Measurements from ENCODE around the gene LIMCH1. TPM values are rescaled to one million over a fixed set of nuclear protein-coding genes. Genes with fewer than 3 reads are reported as not detected.
"Not testable (repeated sequence)": the region's sequence is repeated elsewhere in the genome, so short reads cannot be mapped to it uniquely, and the experiment has no call there.

The LIMCH1 gene
- total and polyA plus RNA-seq, 2 donors: 18.4 to 93.5 TPM

DNA sequence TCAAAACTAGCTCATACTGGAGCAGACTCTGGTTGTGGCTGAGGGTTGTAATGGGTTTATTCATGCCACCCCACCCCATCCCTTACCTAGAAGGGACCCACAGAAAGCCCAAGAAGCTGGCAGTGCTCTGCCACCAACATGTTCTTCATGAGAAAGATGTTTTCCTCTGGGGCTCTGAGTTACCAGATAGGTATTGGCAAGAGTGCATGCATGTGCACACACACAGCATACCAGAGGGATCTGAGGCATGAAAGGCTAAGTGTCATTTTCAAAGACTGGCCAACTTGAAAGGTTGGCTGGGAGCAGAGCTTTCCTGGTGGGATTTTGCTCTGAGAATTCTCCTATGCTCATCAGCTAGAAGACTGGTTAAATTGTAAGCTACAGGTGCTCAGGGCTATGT is 145.4 kb downstream of the LIMCH1 start:
- Histone ChIP-seq H3K27ac (ENCODE audit: low read depth) (no peak overlapping the region), H3K4me3 (ENCODE audit: low read depth, low read length) (no peak overlapping the region), H3K4me1 (ENCODE audit: insufficient read depth) (no peaks in the 10 kb centered on the region), H3K36me3 (ENCODE audit: insufficient read depth) (peaks cover 5% of the 10 kb centered on the region)
- DNase-seq (ENCODE audit: extremely low spot score): no peak

DNA sequence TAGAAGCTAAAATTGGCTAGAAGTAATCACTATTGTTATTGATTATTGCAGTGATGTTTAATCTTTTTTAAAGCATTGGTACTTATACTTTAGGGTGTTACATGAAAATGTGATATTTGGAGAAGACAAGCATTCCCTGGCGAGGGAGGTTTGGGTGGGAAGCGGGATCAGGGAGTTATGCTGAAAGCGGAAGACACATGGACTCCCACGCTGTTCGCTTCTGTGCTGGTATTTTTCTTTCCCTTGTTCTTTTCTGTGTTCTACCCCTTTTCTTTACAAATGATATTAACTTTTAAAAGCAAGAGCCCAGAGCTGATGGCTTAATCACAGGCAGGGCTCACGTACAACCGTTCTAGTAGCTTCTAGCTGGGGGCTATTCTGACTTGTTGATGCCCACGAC is 148.9 kb downstream of the LIMCH1 start:
- Histone ChIP-seq H3K4me1 (ENCODE audit: insufficient read depth) (no peaks in the 10 kb centered on the region), H3K4me3 (ENCODE audit: low read depth, low read length) (no peak overlapping the region), H3K36me3 (ENCODE audit: insufficient read depth) (peaks cover 10% of the 10 kb centered on the region), H3K27ac (ENCODE audit: low read depth) (no peak overlapping the region)
- 81% methylated on average over 8 of the region's 8 CpGs for WGBS
- DNase-seq (ENCODE audit: extremely low spot score): no peak

DNA sequence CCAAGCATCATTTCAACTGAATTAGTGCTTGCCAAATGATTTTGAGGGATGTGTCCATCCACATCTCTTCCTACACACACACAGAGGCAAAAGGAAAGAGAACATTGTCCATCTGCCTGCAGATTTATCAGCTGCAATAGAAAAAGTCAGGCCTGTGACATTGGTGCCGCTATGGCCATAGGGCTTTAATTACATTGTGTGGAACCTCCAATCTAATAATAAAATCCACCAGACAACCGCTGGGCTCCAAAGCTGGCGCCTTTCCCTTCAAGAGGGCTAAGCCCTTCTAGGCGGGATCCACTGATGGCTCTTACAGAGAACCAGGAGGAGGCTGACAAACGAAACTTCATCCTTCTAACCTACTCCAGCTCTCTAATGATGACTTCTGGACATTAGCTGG is 150.0 kb downstream of the LIMCH1 start:
- Histone ChIP-seq H3K4me3 (ENCODE audit: low read depth, low read length) (no peak overlapping the region), H3K36me3 (ENCODE audit: insufficient read depth) (peaks cover 9% of the 10 kb centered on the region), H3K4me1 (ENCODE audit: insufficient read depth) (no peaks in the 10 kb centered on the region), H3K27ac (ENCODE audit: low read depth) (no peak overlapping the region)
- DNase-seq (ENCODE audit: extremely low spot score): no peak
- 90% methylated on average over 5 of the region's 5 CpGs for WGBS

DNA sequence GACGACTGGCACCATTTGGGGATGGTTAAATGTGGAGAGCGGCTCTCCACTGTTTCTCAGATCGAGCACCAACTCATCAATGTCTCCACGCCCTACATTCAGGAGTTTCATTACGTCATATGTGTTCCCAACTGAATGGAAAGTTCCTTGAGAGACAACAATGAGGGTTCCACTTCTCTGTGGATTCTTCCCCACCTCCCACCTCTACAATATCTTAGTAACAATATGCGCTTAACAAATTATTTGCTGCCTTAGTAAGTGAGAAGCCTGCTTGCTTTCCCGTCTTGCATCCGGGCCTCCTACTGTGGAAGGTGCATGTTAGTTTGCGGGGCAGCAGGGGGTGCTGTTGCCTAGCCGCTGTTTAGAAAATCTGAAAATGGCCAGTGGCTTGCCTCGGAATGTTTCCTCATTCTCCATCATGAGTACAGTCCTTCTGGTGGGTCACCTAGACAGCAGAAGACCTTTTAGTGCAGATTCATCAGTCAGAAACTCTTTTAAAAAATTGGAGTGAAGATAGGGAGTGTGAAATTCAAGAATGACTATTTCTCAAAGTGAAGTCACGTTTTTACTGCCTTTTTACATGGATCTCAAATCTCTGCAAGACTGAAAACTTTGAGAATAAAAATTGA is 154.9 kb downstream of the LIMCH1 start:
- Histone ChIP-seq H3K4me1 (ENCODE audit: insufficient read depth) (no peaks in the 10 kb centered on the region), H3K4me3 (ENCODE audit: low read depth, low read length) (no peak overlapping the region), H3K36me3 (ENCODE audit: insufficient read depth) (peaks cover 5% of the 10 kb centered on the region), H3K27ac (ENCODE audit: low read depth) (no peak overlapping the region)
- WGBS: 49% methylated on average over 12 of the region's 12 CpGs
- no peak for DNase-seq (ENCODE audit: extremely low spot score)

DNA sequence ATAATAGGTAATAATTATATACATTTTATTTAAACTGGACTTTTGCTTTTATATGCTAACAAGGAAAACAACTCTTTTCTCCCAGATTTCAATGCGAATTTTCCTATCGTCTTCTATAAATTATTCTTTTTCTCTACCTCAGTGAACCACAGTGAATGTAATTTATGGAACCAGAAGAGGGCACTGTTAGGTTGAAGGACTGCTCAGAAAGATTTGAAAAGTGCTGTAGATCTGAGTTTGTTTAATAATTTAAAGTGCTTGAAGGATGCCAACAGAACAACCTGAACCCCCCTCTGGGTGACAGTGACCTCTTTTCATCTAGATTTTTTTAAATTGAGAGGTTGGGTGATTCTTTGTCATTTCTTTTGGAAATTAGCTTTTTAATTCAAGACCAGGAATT is 155.7 kb downstream of the LIMCH1 start:
- WGBS: 30% methylated on average over 2 of the region's 2 CpGs
- peaks cover 5% of the 10 kb centered on the region for H3K36me3 ChIP-seq (ENCODE audit: insufficient read depth)
- H3K4me1 ChIP-seq (ENCODE audit: insufficient read depth): no peaks in the 10 kb centered on the region
- no peak for DNase-seq (ENCODE audit: extremely low spot score)
- H3K27ac ChIP-seq (ENCODE audit: low read depth): no peak overlapping the region
- no peak overlapping the region for H3K4me3 ChIP-seq (ENCODE audit: low read depth, low read length)

DNA sequence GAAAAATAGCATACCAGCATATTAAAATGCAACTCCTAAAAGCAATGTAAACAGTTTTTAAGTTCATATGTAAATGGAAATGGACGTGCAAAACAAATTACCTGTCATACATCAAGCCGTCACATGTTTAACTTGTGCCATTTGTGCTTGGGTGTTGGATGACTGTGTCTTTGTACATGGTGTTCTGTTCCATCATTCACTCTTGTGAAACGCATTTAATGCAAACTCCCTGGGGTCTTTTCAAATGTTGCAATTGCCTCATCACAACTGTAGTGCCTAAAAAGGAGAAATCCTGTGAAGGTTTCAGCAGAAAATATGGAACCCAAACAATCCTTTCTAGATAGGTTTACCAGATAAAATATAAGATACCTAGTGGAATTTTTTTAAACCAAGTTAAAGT is 158.2 kb downstream of the LIMCH1 start:
- H3K27ac ChIP-seq (ENCODE audit: low read depth): no peak overlapping the region
- 93% methylated on average over 3 of the region's 3 CpGs for WGBS
- H3K4me3 ChIP-seq (ENCODE audit: low read depth, low read length): no peak overlapping the region
- H3K4me1 ChIP-seq (ENCODE audit: insufficient read depth): no peaks in the 10 kb centered on the region
- H3K36me3 ChIP-seq (ENCODE audit: insufficient read depth): peaks cover 2% of the 10 kb centered on the region
- no peak for DNase-seq (ENCODE audit: extremely low spot score)

DNA sequence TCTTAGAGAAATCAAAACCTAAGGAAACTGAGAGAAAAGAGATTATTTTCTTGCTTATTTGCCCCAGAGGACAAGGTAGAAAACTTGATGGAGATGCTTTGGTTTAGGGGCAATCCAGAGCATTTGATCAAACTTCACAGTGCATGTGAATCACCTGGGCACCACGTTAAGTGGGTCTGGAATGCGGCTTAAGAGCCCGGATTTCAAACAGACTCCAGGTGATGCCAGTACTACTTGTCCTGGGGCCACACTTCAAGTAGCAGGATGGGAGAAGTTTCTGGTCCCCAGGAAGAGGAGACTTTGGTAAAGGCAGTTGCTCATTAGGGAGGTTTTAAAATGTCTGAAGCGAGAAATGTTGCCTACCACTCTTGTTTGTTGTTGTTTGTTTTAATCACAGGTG is 158.8 kb downstream of the LIMCH1 start:
- WGBS: 77% methylated on average over 4 of the region's 4 CpGs

DNA sequence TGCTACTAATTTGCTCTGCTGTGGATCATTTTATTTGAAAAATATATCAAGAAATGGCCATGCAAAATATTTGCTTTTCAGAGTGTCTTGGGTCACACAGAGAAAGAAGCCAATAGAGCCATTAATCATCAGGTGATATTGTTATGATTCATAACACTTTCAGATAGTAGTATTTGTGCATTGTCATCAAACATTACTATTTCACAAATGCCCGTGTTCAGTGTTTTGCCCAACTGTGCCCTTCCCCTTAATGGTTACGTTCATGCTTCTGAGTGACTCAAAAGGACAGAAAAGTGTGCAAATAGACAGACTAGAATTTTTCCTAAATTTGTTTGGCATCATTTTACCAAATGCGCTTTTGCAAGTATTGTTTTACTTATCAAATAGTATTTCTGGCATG is 164.0 kb downstream of the LIMCH1 start:
- WGBS: 84% methylated on average over 3 of the region's 3 CpGs
- Histone ChIP-seq H3K4me3 (ENCODE audit: low read depth, low read length) (no peak overlapping the region), H3K27ac (ENCODE audit: low read depth) (no peak overlapping the region), H3K4me1 (ENCODE audit: insufficient read depth) (no peaks in the 10 kb centered on the region), H3K36me3 (ENCODE audit: insufficient read depth) (no peaks in the 10 kb centered on the region)
- DNase-seq (ENCODE audit: extremely low spot score): no peak

More for the DNA sequence above, 158.8 kb downstream of the LIMCH1 start:
- Histone ChIP-seq H3K4me1 (ENCODE audit: insufficient read depth) (no peaks in the 10 kb centered on the region), H3K36me3 (ENCODE audit: insufficient read depth) (no peaks in the 10 kb centered on the region), H3K4me3 (ENCODE audit: low read depth, low read length) (no peak overlapping the region), H3K27ac (ENCODE audit: low read depth) (no peak overlapping the region)
- DNase-seq (ENCODE audit: extremely low spot score): no peak

DNA sequence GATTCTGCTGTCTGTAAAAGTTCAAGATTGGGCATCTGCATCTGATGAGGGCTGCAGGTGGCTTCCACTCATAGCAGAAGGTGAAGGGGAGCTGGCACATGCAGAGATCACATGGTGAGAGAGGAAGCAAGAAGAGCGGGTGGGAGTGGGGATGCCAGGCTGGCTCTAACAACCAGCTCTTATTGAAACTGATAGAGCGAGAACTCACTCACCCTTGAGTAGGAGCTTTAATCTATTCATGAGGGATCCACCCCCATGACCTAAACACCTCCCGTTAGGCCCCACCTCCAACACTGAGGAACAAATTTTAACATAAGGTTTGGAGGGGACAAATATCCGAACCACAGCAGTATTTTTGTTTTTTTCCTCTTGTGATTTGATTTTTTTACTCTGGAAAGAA is 164.8 kb downstream of the LIMCH1 start:
- Histone ChIP-seq H3K4me3 (ENCODE audit: low read depth, low read length) (no peak overlapping the region), H3K27ac (ENCODE audit: low read depth) (no peak overlapping the region)
- 68% methylated on average over 4 of the region's 4 CpGs for WGBS

DNA sequence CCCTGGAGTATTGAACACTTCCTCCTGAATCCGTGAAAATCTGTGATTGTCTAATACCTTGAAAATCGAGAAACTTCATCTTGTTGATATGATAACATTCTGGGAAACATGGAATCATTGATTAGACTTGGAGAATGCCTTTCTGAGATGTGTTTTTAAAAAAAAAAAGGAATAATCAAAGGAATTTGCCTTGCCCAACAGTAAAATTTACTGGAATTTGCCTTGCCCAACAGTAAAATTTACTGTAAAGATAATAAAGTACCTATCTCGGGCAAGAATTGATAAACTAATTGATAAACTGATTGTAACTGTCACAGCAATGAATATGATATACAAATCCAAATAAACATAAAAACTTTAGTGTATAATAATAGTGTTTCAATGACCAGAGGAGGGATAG is 165.8 kb downstream of the LIMCH1 start:
- 47% methylated on average over 3 of the region's 3 CpGs for WGBS
- H3K4me3 ChIP-seq (ENCODE audit: low read depth, low read length): no peak overlapping the region
- H3K4me1 ChIP-seq (ENCODE audit: insufficient read depth): no peaks in the 10 kb centered on the region
- H3K27ac ChIP-seq (ENCODE audit: low read depth): no peak overlapping the region
- no peaks in the 10 kb centered on the region for H3K36me3 ChIP-seq (ENCODE audit: insufficient read depth)
- DNase-seq (ENCODE audit: extremely low spot score): no peak

More for the DNA sequence above, 164.8 kb downstream of the LIMCH1 start:
- DNase-seq (ENCODE audit: extremely low spot score): no peak
- Histone ChIP-seq H3K36me3 (ENCODE audit: insufficient read depth) (no peaks in the 10 kb centered on the region), H3K4me1 (ENCODE audit: insufficient read depth) (no peaks in the 10 kb centered on the region)

DNA sequence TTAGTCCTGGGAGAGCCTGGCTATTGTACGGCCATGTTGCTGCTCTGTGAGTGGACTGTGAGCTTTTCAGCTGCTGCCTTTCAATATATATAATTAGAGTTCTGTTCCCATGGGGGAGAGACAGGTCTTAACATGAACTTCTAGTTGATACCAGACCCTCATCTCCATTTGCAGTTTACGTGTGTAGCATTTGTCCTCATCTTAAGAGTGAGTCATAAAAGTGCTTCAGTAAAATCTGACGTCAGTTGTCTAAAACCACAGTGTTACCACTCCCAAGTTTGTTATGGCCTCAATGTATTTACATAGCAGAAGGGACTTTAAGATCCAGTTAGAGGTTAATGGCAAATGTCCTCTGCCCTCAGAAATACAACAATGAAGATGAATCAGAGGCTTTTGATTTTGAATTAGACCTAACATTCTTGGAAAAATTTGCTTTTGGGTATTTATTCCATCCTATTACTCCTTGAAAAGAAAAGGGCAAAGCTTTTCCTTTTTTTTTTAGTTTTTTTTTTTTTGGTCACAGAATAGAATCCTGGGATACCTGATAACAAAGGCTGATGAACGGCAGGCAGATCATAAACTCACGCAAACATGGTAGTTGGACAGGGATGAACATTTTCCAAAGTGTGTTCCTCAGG is 172.0 kb downstream of the LIMCH1 start:
- no peaks in the 10 kb centered on the region for H3K36me3 ChIP-seq (ENCODE audit: insufficient read depth)
- no peak overlapping the region for H3K4me3 ChIP-seq (ENCODE audit: low read depth, low read length)
- DNase-seq (ENCODE audit: extremely low spot score): peak; percentile 57
- H3K27ac ChIP-seq (ENCODE audit: low read depth): no peak overlapping the region
- WGBS: 37% methylated on average over 5 of the region's 5 CpGs
- H3K4me1 ChIP-seq (ENCODE audit: insufficient read depth): no peaks in the 10 kb centered on the region

DNA sequence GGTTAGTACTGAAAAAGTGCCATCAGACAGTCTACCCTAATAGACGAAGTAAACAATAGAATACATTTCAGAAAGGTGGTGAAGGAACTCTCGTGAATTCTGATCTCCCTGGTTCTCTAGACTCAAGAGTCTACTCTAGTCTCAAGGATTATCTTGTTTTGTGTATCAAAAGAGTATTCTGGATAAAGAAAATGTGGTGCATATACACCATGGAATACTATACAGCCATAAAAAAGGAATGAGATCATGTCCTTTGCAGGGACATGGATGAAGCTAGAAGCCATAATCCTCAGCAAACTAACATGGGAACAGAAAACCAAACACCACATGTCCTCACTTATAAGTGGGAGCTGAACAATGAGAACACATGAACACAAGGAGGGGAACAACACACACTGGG is 173.7 kb downstream of the LIMCH1 start:
- DNase-seq (ENCODE audit: extremely low spot score); H3K36me3 ChIP-seq (ENCODE audit: insufficient read depth); H3K4me3 ChIP-seq (ENCODE audit: low read depth, low read length); H3K4me1 ChIP-seq (ENCODE audit: insufficient read depth); H3K27ac ChIP-seq (ENCODE audit: low read depth): not testable (repeated sequence)
- 91% methylated on average over 2 of the region's 2 CpGs for WGBS

DNA sequence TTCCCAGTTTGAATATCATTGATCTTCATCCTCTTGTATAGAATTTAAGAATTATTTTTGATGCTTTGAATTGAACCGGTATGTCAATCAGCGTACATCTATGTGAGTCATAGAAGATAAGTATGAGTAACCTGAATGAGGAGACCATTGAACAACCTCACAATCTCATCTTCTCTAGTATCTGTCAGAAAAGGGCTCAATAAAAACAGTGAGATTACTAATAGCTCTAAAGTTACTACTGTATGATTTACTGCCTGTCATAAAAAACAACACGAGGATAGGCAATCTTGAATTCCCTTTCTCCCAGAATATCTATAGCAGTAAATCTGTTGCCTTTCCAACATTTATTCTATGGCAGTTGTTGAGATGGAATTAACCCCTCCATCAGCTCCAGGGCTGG is 174.5 kb downstream of the LIMCH1 start:
- Histone ChIP-seq H3K27ac (ENCODE audit: low read depth) (no peak overlapping the region), H3K4me1 (ENCODE audit: insufficient read depth) (no peaks in the 10 kb centered on the region), H3K36me3 (ENCODE audit: insufficient read depth) (no peaks in the 10 kb centered on the region), H3K4me3 (ENCODE audit: low read depth, low read length) (no peak overlapping the region)
- no peak for DNase-seq (ENCODE audit: extremely low spot score)
- WGBS: 67% methylated on average over 3 of the region's 3 CpGs

DNA sequence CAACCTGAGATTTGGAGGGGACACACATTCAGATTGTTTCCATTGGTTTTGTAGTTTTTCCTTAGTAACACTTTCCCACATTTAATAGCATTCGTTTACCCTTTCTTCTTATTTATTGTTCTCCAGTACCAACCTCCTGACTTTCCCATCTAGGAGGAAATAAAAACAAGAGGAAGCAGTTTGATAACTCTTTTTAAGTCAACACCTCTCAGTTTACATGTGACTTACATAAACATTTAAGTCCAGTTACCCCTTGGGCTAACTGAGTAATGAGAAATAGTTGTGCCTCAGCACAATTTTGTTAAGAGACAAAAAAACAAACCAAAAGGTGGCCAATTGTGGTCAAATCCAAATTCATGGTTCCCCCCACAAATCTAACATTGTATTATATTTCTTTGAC is 175.8 kb downstream of the LIMCH1 start:
- WGBS: 75% methylated on average over 1 of the region's 1 CpG

More for the DNA sequence above, 175.8 kb downstream of the LIMCH1 start:
- no peak overlapping the region for H3K4me3 ChIP-seq (ENCODE audit: low read depth, low read length)
- no peak overlapping the region for H3K27ac ChIP-seq (ENCODE audit: low read depth)
- H3K4me1 ChIP-seq (ENCODE audit: insufficient read depth): no peaks in the 10 kb centered on the region
- DNase-seq (ENCODE audit: extremely low spot score): no peak
- H3K36me3 ChIP-seq (ENCODE audit: insufficient read depth): no peaks in the 10 kb centered on the region

Measured in urinary bladder (tissue), 4 donors.